Measurements from ENCODE around the gene SP3.

SP3 gene

GRCh38 chr2:174003720-174004695, 38.8 kb upstream of the SP3 start:
- Histone ChIP-seq H3K27me3 (ENCODE audit: insufficient read depth, low read length, poor library complexity) (peaks cover 3% of the 10 kb centered on the region), H3K4me2 (ENCODE audit: insufficient read depth, low read length) (no peak overlapping the region), H3K9me3 (ENCODE audit: insufficient read depth, low read length, severe bottlenecking) (no peaks in the 10 kb centered on the region), H3K9ac (ENCODE audit: low read depth, low read length) (no peak overlapping the region), H3K79me2 (ENCODE audit: insufficient read depth, low read length) (no peaks in the 10 kb centered on the region), H3K27ac (ENCODE audit: low read length) (no peak overlapping the region), H3K36me3 (ENCODE audit: insufficient read depth, low read length) (no peaks in the 10 kb centered on the region), H2AFZ (ENCODE audit: low read depth, low read length) (no peak overlapping the region), H4K20me1 (ENCODE audit: insufficient read depth, low read length) (no peaks in the 10 kb centered on the region), H3K4me1 (ENCODE audit: insufficient read depth, low read length) (no peaks in the 10 kb centered on the region), H3K4me3 (ENCODE audit: low read depth in 1 of 2, low read length in 2 of 2) (no peak overlapping the region)
- ATAC-seq (ENCODE audit: insufficient read depth, low read depth) (no peak), DNase-seq (no peak)
- TF ChIP-seq, protein P1, sequence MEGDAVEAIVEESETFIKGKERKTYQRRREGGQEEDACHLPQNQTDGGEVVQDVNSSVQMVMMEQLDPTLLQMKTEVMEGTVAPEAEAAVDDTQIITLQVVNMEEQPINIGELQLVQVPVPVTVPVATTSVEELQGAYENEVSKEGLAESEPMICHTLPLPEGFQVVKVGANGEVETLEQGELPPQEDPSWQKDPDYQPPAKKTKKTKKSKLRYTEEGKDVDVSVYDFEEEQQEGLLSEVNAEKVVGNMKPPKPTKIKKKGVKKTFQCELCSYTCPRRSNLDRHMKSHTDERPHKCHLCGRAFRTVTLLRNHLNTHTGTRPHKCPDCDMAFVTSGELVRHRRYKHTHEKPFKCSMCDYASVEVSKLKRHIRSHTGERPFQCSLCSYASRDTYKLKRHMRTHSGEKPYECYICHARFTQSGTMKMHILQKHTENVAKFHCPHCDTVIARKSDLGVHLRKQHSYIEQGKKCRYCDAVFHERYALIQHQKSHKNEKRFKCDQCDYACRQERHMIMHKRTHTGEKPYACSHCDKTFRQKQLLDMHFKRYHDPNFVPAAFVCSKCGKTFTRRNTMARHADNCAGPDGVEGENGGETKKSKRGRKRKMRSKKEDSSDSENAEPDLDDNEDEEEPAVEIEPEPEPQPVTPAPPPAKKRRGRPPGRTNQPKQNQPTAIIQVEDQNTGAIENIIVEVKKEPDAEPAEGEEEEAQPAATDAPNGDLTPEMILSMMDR (IDR thresholded peaks at IDR 0.05; ENCODE audit: borderline replicate concordance, extremely low read depth, low read length, poor library complexity, severe bottlenecking) = peak; percentile 25
- TF ChIP-seq EZH2 (IDR thresholded peaks at IDR 0.05; ENCODE audit: borderline replicate concordance, low read depth, low read length, severe bottlenecking) = no peak

DNA sequence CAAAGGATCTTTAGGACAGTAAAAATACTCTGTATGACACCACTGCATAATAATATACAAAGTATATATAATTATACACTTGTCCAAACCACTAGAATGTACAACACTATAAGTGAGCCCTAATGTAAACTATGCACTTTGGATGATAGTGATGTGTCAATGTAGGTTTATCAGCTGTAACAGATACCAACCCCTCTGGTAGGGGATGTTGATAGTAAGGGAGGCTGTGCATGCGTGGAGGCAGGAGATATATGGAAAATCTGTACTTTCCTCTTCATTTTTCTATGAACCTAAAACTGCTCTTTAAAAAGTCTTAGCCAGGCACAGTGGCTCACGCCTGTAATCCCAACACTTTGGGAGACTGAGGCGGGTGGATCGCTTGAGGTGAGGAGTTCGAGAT, 37.5 kb upstream of the SP3 start:
- Histone ChIP-seq H3K9ac (ENCODE audit: low read depth, low read length) (no peak overlapping the region), H3K9me3 (ENCODE audit: insufficient read depth, low read length, severe bottlenecking) (no peaks in the 10 kb centered on the region), H2AFZ (ENCODE audit: low read depth, low read length) (no peak overlapping the region), H3K4me3 (ENCODE audit: low read depth in 1 of 2, low read length in 2 of 2) (no peak overlapping the region), H3K4me2 (ENCODE audit: insufficient read depth, low read length) (no peak overlapping the region), H4K20me1 (ENCODE audit: insufficient read depth, low read length) (no peaks in the 10 kb centered on the region), H3K27ac (ENCODE audit: low read length) (no peak overlapping the region), H3K27me3 (ENCODE audit: insufficient read depth, low read length, poor library complexity) (peaks cover 3% of the 10 kb centered on the region), H3K36me3 (ENCODE audit: insufficient read depth, low read length) (no peaks in the 10 kb centered on the region), H3K4me1 (ENCODE audit: insufficient read depth, low read length) (no peaks in the 10 kb centered on the region), H3K79me2 (ENCODE audit: insufficient read depth, low read length) (no peaks in the 10 kb centered on the region)
- TF ChIP-seq, protein P1 (IDR thresholded peaks at IDR 0.05; ENCODE audit: borderline replicate concordance, extremely low read depth, low read length, poor library complexity, severe bottlenecking) = no peak
- no peak for TF ChIP-seq EZH2 (IDR thresholded peaks at IDR 0.05; ENCODE audit: borderline replicate concordance, low read depth, low read length, severe bottlenecking)
- DNase-seq (no peak), ATAC-seq (ENCODE audit: insufficient read depth, low read depth) (no peak)

DNA sequence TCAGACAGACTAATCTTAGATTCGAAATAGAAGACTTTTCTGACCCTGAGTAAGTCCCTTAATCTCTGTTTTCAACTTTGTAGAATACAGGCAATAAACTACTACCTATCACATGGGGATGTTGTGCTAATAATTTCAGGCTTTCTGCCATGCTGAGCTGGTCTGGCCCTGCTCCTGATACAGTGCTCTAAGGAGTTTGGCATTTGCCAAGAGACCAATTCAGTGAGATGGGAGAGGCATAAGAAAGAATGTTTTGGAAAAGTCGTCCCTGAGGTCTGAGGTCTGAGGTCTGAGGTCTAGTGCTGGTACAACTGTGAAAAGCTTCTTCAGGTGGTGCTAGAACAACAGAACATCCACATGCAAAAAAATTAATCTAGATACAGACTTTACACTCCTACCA, 35.9 kb upstream of the SP3 start:
- no peak overlapping the region for H3K4me3 ChIP-seq (ENCODE audit: low read depth in 1 of 2, low read length in 2 of 2)
- no peak overlapping the region for H3K27ac ChIP-seq (ENCODE audit: low read length)
- no peak overlapping the region for H2AFZ ChIP-seq (ENCODE audit: low read depth, low read length)
- no peak overlapping the region for H3K4me2 ChIP-seq (ENCODE audit: insufficient read depth, low read length)
- no peaks in the 10 kb centered on the region for H3K79me2 ChIP-seq (ENCODE audit: insufficient read depth, low read length)
- DNase-seq = no peak
- ATAC-seq (ENCODE audit: insufficient read depth, low read depth) = no peak
- no peak overlapping the region for H3K9ac ChIP-seq (ENCODE audit: low read depth, low read length)
- H4K20me1 ChIP-seq (ENCODE audit: insufficient read depth, low read length) = no peaks in the 10 kb centered on the region
- no peaks in the 10 kb centered on the region for H3K27me3 ChIP-seq (ENCODE audit: insufficient read depth, low read length, poor library complexity)
- no peaks in the 10 kb centered on the region for H3K36me3 ChIP-seq (ENCODE audit: insufficient read depth, low read length)
- H3K9me3 ChIP-seq (ENCODE audit: insufficient read depth, low read length, severe bottlenecking) = no peaks in the 10 kb centered on the region
- no peaks in the 10 kb centered on the region for H3K4me1 ChIP-seq (ENCODE audit: insufficient read depth, low read length)
- no peak for TF ChIP-seq EZH2 (IDR thresholded peaks at IDR 0.05; ENCODE audit: borderline replicate concordance, low read depth, low read length, severe bottlenecking)
- TF ChIP-seq, protein P1 (IDR thresholded peaks at IDR 0.05; ENCODE audit: borderline replicate concordance, extremely low read depth, low read length, poor library complexity, severe bottlenecking) = no peak

Data from DND-41 (cell line).